Inflammatory macrophage treated with lipopolysaccharide for 1 hour (primary cell): ENCODE data around the gene ZNF778.

ENCODE experiments used
- DNase-seq, 2 donors: peaks; one replicate each; pipeline ENCODE4 v3.0.0-alpha.2; 2020 to 2022

ZNF778 gene

DNA sequence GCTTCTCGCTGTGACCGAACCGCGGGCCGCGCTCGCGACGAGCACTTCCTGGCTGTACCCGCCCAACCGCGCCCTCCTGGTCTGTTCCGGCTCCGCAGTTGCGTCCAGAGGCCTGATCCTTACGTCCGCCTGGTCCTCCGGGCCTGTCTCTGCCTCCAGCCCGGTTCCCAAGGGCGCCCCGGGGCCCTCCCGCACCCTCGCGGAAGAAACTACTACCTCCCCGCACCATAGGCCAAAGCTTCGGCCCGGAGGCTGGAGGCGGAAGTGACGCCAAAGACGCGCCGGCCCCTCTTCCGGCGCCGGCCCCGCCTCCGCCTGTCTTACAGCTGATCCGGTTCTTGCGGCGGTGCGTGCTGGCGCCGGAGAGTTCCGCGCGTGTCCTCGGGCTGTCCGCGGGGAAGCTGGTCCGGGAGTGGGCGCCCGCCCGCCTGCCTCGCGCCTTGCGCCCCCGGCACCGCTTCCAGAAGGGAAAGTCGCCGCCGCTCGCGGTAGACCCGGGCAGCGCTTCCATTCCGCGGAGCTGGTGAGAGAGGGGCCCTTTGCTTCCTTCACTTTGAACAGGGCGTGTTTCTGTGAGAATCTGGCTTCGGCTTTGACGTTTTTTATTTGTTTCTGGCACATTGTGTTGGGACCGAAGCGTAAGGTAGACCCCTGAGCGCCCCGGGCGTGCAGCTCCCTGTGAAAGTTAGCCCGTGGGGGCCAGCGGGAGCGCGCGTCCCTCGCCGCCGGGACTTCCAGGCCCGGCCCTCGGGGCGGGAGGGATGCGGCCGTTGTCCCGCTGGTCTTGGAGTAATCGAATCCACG lies at the start of gene ZNF778:
ZNF778 (plus strand) TSS at position 316 of the 804 bp plus-strand sequence. CDS start 3,425 bp downstream, outside the sequence.
- DNase-seq: peak; percentile 82 to 83

DNA sequence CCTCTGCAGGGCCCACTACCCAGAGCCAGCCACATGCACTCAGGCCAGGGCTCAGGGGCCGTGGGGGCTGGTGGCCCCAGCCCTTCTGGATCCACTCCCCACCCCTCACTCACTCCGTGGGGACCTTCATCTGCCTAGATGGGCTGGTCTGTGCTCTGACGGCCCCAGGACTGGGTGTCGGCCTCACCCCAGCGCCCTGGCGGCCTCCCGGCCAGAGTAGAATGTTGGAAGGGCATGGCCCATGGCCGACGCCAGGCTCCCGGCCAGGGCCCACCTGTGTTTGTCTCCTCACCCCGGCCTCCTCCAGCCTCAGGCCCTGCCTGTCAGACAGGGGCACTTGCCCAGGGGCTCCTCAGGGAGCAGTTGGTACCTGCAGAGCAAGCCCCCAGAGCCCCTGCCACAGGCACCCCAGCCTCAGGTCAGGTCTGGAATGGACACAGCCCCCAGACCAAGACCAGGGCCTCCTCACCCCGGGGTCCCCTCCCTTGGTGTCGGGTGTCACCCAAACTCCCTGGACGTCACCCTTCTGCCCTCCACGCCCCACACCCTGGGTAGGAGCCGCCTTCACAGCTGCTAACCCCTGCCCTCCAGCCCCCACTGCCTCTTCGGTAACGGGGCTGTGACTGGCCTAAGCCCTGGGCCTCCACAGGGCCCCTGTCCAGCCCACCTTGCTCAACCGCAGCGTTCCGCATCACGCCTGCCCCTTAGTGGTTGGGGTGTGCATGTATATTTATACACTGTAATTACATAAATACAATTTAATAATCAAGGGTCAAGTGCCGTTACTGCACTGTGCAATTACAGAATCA lies 48.9 kb upstream of the ZNF778 start:
- DNase-seq: no peak

DNA sequence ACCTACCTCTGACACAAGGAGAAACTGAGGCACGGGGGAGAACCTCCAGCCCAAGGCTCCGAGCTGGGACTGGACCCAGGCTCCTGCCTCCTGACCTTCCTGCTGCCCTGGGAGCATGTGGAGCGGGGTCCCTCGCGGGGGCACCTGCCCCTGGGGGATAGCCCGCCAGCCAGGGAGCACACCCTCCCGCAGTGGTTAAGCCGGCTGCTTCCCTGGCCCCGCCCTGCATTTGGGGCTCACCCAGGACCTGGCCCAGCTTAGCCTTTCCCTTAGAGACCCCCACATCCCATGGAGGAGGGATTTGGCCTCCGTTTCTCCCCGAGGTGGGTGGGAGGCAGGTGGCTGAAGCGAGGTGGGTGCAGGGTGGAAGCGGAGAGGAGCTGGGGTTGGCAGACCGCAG lies 47.7 kb upstream of the ZNF778 start:
- no peak for DNase-seq

DNA sequence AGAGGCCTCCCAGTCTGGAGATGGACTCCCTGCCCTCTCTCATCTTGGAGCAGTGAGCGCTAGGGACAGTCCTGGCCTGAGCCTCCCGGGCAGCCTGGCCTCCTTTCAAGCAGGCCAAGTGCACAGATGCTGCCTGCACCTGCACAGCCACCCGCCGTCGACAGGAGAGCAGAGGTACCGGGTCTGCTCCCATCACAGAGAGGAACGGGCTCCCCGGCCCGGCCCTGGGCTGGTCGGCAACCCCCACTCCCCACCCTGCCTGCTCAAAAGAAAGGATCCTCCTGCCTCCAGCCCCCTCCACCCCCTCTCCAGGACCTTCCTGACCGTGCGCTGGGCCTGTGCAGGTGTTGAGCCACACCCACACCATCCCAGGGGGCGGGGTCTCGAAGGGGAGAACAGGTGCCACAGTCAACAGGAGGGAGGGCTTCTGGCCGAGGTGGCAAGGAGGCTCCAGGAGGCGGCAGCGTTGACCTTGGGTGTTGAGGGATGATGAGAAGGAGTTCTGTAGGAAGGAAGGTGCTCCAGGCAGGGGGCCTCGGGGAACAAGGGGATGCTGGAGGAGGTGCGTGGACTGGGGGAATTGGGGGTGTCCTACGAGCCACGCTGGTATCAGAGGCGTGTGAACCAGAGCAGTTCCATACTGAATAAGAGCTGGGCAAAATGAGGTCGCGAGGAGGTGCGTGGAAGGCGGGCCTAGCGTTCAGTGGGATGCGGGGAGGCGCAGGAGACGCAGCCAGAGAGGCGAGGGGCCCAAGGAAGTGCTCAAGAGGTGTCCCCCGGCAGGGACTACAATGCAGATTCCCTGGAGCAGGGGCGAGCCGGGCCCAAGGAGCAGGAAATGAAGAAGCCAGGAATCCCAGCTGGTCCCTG lies 46.9 kb upstream of the ZNF778 start:
- no peak for DNase-seq

DNA sequence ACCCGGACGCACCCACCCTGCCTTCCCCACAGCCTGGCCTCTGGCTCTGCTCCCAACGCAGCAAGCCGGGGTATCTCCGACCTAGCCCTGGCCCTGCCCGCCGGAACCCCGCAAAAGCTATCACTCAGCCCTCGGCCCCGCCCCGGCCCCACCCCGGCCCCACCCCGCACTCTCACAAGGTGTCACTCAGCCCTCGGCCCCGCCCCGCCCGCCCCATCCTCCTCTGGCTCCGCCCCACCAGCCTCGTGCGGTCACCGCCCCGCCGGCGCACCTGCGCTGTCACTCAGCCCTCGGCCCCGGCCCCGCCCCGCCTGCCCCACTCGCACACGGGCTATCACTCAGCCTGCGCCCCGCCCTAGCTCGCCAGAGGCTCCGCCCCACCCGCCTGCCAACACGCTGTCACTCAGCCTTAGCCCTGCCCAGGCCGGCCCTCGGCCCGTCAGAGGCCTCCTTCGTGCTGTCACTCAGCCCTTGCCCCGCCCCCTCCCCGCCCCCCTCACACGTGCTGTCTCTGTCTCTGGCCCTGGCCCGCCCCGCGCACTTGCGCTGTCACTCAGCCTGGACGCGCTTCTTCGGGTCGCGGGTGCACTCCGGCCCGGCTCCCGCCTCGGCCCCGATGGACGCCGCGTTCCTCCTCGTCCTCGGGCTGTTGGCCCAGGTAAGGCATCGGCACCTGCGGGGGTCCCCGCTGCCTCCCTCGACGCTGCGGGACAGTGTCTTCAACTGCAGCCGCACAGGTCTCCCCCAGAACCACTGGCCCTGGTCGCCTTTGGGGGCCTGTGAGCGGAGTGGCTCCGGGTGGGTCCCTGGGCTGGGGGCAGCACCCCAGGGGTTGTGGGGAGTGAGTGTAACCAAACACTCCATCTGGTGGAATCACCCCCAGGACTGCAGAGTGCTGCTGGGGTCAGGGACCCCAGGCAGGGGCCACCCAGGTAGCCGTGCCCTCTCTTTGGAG lies 46.0 kb upstream of the ZNF778 start, which contains the start of gene CDH15:
CDH15 (plus strand) TSS at position 533 of the 955 bp plus-strand sequence; CDS start at position 617, 84 bp downstream.
- DNase-seq: peak; percentile 84 to 92

DNA sequence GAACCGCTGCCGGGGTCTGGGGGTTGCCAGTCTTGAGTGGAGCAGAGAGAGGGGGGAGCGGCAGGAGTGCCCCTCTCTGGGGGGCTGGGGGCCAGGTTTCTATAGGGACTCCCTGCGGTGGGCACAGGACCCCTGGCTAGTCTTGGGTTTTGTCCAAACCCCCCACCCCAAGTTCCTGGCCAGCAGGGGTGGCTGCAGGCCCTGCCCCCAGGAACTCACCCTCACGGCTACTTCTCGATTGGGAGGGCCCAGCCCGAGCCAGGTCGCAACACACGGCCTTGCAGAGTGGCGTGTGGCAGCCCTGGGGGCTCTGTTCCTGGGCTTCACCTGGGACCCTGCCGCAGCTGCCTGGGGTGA lies 45.4 kb upstream of the ZNF778 start:
- DNase-seq: no peak

DNA sequence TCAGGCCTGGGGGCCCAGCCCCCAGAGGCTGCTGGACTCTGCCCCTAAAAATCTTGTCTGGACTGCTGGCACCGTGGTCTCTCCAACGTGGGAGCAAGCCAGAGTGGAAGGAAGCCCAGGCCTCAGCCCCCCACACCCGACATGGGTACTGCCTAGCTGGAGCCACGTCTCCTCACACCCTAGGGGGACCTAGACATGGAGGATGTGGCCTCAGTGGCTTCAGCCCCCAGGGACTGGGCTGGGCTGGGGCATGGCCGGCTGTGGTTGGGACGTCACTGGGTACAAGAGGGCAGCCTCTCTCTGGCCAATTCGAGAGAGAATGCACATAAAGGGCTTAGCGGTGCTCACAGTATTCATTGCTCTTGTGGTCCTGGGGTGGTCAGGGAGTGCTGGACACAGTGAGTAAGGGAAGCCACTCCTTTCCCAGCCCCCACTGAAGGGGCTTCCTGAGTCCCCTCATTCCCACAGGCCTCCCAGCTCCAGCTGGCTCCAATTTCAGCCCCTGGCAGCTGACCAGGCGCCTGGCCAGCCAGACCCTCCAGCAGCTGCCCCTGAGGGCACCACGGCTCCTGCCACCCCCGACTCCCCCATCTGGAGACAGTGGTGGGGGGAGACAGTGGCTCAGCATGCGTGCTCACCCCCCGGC lies 44.9 kb upstream of the ZNF778 start:
- no peak for DNase-seq

DNA sequence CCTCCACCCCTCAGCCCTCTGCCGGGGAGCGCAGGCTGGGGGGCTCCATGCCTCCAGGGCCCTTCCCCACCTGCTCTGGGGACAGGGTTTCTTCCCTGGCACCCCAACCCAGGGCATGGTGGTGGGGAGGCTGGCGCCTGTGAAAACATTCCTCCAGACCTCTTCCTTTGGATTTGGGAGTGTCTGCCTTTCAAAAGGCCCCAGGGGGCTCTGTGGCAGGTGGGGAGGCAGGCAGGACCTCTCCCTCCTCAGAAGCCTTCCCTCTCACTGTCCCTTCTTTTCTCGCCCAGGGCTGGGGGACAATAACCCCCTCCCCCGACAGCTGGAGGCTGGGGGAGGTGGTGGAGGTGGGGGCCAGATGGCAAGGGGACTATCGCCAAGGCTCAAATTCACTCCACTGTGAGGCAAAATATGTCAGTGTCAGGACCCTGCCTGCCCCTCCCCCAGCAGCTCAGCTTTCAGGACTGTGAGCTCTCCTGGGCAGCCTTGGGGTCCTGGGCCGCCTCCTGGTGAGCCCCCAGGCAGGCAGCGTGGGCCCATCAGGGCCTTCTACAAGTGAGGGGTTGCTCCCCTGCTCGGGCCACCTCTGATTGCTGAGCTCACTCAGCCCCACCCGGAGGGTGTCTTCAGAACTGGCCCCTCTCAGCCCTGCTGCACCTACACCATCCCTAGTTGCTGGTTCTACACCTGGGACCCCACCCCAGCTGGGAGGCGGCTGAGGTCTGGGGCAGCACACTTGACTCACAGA lies 44.2 kb upstream of the ZNF778 start:
- no peak for DNase-seq

DNA sequence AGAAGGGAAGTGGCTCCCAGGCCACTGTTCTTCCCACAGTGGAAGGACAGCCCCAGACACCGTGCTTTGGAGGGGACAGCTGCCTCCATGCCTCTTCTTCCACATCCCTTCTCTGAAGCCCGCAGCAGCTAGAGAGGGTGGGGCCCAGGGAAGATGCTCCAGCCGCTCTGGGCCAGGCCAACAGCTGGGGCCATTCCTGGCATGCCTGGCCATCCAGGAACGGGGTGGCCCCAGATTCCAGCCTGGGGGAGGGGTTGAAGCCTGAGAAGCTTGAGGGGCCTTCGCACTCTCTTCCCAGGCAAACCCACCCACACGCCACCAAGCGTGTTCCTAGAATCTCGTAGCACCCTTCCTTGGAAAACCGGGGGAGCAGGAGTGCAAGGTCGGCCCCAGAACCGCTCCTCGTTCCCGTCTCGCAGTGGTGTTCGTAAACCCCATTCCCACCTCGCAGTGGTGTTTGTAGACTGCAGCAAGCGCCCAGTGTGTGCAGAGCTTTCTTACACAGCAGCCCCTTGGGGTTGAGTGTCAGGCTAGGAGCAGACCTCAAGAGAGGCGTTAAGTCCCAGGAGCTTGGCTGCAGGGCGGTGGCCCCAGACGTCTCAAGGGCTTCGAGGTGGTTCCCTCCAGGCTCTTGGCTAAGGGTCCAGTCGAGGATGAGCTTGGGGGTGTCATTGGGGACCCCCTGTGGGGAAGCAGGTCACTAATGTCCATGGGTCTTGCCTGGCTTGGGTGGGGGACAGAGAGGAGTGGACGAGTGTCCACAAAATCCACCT lies 43.3 kb upstream of the ZNF778 start:
- no peak for DNase-seq

DNA sequence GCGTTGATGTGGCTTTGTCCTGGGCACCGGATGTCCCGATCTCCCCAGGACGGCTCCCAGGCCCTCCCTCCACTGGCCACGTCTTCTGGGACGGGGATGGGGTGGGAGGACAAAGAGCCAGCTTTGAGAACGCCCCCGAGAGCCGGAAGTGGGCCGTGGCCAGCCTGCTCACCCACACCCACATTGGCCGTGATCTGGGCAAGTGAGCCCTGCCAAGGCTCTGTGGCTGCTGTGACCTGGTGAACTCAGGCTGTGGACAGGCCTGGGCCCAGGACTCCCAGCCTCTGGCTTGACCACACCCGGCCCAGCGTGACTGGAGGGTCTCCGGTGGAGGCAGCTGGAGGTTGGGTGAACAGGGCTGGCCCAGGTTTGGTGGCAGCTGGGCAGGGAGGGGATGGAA lies 42.6 kb upstream of the ZNF778 start:
- no peak for DNase-seq

DNA sequence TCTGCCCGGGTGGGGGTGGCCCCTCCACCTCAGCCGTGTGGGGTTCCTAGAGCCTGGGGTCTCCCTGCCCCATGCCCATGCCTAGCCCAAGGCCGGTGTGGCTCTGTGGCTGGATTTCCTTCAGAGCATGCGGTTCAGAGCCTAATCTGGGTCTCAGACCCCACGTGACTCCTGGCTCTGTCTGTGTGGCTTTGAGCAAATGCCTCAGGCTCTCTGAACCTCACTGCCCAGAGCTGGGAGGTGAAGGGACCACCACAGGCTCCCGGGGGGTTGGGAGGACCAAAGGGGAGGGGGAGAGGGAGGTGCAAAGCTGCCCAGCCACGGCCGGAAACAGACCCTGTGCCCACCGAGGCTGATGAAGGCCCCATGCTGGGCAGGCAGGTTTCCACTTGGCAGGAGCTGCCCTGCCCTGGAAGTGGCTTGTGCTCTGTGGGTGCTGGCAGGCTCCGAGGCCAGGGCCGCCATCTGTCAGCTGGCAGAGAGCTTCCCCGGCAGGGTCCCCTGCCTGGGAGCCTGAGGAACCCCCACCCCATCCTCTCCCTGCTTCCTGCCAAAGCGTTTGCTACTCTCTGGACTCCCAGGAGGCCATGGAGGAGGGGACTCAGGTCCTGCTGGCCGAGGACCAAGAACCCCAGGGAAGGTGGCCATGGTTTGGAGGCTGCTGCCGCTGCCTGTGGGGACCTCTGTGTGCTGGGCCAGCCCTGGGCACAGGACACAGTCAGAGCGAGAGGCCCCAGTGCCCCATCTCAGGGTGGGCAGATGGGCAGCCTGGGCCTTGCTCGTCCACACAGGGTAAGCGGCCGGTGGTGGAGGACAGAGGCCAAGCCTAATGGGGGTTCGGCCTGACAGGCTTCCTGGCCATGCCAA lies 42.0 kb upstream of the ZNF778 start:
- no peak for DNase-seq

DNA sequence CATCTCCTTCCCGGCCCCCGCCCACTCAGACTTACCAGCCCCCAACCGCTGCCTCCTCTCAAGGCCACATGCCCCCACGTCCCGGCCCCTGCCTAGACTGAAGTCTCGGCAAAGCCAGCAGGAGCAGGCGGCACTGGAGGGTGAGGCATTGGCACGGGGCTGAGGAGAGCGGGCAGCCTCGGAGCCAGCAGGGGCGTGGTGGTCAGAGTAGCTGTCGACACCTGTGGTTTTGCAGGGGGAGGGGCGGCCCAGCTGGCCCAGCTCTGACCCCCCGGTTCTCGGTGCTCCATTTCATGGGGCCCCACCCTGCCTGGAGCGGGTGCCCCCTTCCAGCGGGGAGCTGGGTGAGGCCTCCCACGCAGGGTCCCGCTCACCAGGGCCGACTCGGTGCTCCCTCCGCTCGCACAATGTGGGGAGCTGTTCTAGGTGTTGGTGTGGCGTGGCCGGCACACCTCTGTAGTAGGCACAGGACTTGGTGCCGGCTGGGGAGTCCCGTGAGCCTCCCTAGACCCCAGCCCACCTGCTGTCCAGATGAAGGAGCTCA lies 41.3 kb upstream of the ZNF778 start:
- no peak for DNase-seq

DNA sequence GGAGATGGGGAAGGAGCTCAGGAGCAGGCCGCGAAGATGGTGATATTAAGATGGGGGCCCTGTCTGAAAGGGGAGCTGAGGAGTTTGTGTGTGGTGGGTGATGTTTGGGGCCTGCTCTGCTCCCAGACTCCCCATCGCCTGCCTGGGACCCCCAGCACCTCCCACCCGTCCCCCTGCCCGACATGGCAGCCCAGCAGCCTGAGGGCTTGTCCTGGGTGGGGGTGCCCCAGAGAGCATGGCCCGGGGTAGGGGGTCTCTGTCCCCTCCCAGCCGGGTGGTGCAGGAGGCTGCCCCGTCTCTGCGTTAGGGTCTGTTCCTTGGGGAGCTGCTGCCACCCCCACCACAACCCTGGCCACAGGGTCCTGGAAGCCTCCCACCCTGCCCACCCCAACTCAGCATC lies 40.8 kb upstream of the ZNF778 start:
- no peak for DNase-seq

DNA sequence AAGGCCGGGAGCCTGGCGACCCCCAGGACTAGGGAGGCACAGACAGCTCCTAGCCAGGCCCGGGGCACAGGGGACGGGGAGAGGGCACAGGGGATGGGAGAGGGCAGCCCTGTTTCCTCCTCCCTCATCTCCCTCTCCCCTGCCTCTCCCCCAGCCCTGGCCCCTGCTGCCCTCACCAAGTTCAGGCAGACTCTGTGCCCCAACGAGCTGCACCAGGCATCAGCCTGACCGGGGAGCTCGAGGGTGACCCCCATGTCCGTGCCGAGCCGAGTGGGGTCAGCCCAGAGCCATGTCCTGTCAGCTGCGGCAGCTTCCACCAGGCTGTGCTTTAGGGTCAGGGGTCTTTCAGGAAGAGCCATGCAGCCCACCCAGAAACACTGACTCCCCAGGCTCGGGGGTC lies 40.0 kb upstream of the ZNF778 start:
- no peak for DNase-seq

DNA sequence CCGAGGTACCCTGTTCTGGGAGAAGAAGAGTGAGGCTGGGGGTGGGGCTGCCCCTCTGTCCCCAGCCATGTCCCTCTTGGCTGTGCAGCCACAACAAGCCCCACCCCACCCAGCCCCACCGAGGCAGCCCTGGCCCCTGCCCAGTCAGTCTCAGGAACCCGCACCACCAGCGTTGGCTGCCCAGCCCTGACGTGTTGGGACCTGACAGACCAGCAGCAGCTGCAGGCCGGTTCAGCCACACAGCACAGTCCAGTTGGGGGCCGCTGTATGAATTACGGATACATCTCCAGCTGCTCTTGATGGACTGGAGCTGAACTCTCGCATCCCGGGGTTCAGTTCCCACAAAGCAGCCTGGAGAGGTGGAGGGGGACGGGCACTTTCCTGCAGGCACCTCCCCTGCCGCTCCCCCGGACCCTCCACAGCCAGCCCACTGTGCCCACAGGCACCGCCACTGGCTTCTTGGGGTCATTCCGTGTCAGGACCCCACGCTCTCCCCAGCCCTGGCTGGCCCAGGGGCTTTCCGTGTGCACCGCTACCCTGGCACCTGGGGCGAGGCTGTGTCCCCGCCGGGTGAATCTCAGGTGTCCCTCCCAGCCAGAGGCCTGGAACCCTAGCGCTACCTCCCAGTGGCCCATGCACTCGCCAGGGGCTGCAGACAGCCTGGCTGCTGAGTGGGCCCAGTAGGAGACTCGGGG lies 38.9 kb upstream of the ZNF778 start:
- no peak for DNase-seq

DNA sequence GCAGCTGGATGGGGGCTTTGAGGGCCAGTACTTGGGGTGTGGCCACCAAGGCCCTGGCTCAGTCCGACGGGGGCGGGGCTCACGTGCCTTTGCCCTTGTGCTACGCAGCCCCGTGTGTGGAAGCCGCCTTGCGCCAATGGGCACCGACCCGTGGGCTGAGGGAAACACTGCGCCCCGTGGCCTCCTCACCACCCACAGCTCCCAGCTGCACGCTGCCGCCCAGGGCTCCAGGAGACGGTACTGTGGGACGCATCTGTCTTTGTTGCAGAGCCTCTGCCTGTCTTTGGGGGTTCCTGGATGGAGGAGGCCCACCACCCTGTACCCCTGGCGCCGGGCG lies 38.4 kb upstream of the ZNF778 start:
- DNase-seq: no peak

DNA sequence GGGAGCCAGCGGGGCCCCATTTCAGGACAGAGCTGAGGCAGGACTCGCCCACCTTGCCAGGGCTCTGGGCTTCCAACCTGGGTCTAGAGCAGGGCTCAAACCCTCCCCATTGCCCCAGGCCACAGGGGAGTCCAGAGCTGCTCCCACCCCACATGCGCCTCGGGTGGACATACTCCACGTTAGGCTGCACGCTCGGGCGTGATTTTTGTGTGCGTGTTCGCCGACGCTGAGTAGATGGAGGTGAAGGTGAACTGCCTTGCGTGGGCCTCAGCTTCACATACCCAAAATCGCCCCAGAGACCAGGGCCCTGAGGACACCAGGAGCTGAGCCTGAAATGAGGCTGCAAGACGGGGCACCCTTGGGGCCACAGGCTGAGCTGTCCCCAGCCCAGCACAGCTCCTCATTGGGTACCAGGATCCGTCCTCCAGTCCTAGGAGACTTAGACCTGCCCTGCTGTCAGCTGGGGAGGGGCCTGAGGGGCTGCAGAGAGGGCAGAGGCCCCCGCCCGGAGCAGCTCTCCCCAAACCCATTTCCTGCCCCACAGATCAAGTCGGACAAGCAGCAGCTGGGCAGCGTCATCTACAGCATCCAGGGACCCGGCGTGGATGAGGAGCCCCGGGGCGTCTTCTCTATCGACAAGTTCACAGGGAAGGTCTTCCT lies 37.7 kb upstream of the ZNF778 start:
- DNase-seq: no peak
